ENCODE measurements around the gene CAMK1D. TPM values are rescaled to one million over a fixed set of nuclear protein-coding genes. Genes with fewer than 3 reads are reported as not detected.

CAMK1D gene
- total and polyA plus RNA-seq, 2 of the 8 experiments (the other 6 are each of a cell fraction or from before 2014, with no cell fraction given), result 3.5 to 10.6 TPM

GRCh38 chr10:12340371-12340770, 9.0 kb upstream of the CAMK1D start:
- H3K9me3 ChIP-seq (ENCODE audit: insufficient read depth in 2 of 2, low read depth in 1 of 2, low read length in 1 of 2), result no peaks in the 10 kb centered on the region
- CTCF ChIA-PET (ENCODE audit: partially characterized antibody), result no interaction called here
- no peaks in the 10 kb centered on the region for H4K20me1 ChIP-seq (replicated peaks in 1 of 2; ENCODE audit: control insufficient read depth in 1 of 2, insufficient read depth in 2 of 2, low read length in 2 of 2)
- WGBS, 2 experiments (ENCODE audit: extremely low coverage in 1 of 2, insufficient coverage in 1 of 2, insufficient read length in 1 of 2, insufficient replicate concordance in 2 of 2, low coverage in 1 of 2, low lambda C conversion rate in 2 of 2, missing lambda C conversion rate in 1 of 2), result 93% methylated on average over 7 of the region's 7 CpGs; no CpG with 5 or more reads in 1 of the 2 experiments
- H3K4ac ChIP-seq (replicated peaks; ENCODE audit: insufficient read length, low read depth, low read length), result no peak overlapping the region
- H4K8ac ChIP-seq (ENCODE audit: extremely low read depth, insufficient read depth, low read length), result no peak overlapping the region
- no peak overlapping the region for H2BK120ac ChIP-seq (replicated peaks; ENCODE audit: low read depth, low read length)
- no peak for FAIRE-seq
- H3K14ac ChIP-seq (ENCODE audit: insufficient read length), result no peak overlapping the region
- H3K18ac ChIP-seq (ENCODE audit: extremely low read depth, low read length), result no peak overlapping the region
- H2BK15ac ChIP-seq (ENCODE audit: low read length), result no peak overlapping the region
- H2BK5ac ChIP-seq (ENCODE audit: low read depth, low read length), result no peak overlapping the region
- H3K4me1 ChIP-seq (replicated peaks in 1 of 4; ENCODE audit: control insufficient read depth in 3 of 4, insufficient read depth in 4 of 4, low read length in 3 of 4), result no peaks in the 10 kb centered on the region; a peak in 1 of 7 replicates
- no peak overlapping the region for H3K4me2 ChIP-seq (ENCODE audit: insufficient read depth in 1 of 2, low read depth in 2 of 2, low read length in 2 of 2)
- H3K56ac ChIP-seq (replicated peaks; ENCODE audit: insufficient read length, low read depth, low read length), result no peak overlapping the region
- H2BK12ac ChIP-seq (ENCODE audit: low read depth, low read length), result no peak overlapping the region
- no peaks in the 10 kb centered on the region for H3K36me3 ChIP-seq (ENCODE audit: control insufficient read depth in 2 of 4, insufficient read depth in 4 of 4, low read length in 3 of 4)
- no peak overlapping the region for H2AK5ac ChIP-seq (ENCODE audit: low read depth, low read length)
- POLR2A ChIA-PET (ENCODE audit: partially characterized antibody), result interaction anchor here (1.2 kb wide), 1 partner anchor 9 kb away, joined by 3 read pairs; no protein-coding TSS in a partner anchor
- H3K4me3 ChIP-seq (ENCODE audit: extremely low read depth in 1 of 4, insufficient read depth in 2 of 4, low read depth in 3 of 4, low read length in 4 of 4), result no peak overlapping the region
- no peak for DNase-seq (ENCODE audit: low read depth in 1 of 2, low spot score in 2 of 2)
- no peak overlapping the region for H4K5ac ChIP-seq (ENCODE audit: insufficient read length, low read depth, low read length)
- no peak overlapping the region for H2BK20ac ChIP-seq (ENCODE audit: low read length)
- H3K27me3 ChIP-seq (replicated peaks in 1 of 4; ENCODE audit: control insufficient read depth in 3 of 4, extremely low read depth in 1 of 4, insufficient read depth in 3 of 4, low read length in 3 of 4), result no peaks in the 10 kb centered on the region
- H3K23me2 ChIP-seq (ENCODE audit: low read depth, low read length), result no peaks in the 10 kb centered on the region
- H2AFZ ChIP-seq (ENCODE audit: low read length), result no peak overlapping the region
- no peaks in the 10 kb centered on the region for H3K79me2 ChIP-seq (ENCODE audit: control insufficient read depth in 1 of 2, insufficient read depth in 2 of 2, low read length in 2 of 2)
- no peak overlapping the region for H3K27ac ChIP-seq (ENCODE audit: low read depth, low read length)
- H4K91ac ChIP-seq (replicated peaks; ENCODE audit: insufficient read length, low read length), result no peak overlapping the region
- no peak overlapping the region for H3K9ac ChIP-seq (replicated peaks in 1 of 4; ENCODE audit: extremely low read depth in 1 of 4, low read depth in 3 of 4, low read length in 3 of 4)
- no peaks in the 10 kb centered on the region for H3K79me1 ChIP-seq (ENCODE audit: low read depth, low read length)
- H3K23ac ChIP-seq (ENCODE audit: insufficient read length), result no peak overlapping the region
- TF ChIP-seq SP2 (IDR thresholded peaks at IDR 0.05; ENCODE audit: low read length) (no peak), POU5F1 (IDR thresholded peaks at IDR 0.05; ENCODE audit: low read depth, low read length) (no peak), TCF12 (IDR thresholded peaks at IDR 0.05; ENCODE audit: low read depth, low read length) (no peak), MAFK (IDR thresholded peaks at IDR 0.05; ENCODE audit: low read depth, low read length) (no peak), CREB1 (IDR thresholded peaks at IDR 0.05) (no peak), GTF2F1 (IDR thresholded peaks at IDR 0.05; ENCODE audit: borderline replicate concordance, low read depth, low read length) (no peak), SIX5 (IDR thresholded peaks at IDR 0.05; ENCODE audit: low read depth, low read length) (no peak), KDM4A (IDR thresholded peaks at IDR 0.05; ENCODE audit: low read depth, low read length, severe bottlenecking) (no peak), SAP30 (IDR thresholded peaks at IDR 0.05; ENCODE audit: insufficient read depth, insufficient replicate concordance, low read length) (no peak), KDM1A (IDR thresholded peaks at IDR 0.05; ENCODE audit: borderline replicate concordance, low read length) (no peak), ASH2L (IDR thresholded peaks at IDR 0.05; ENCODE audit: low read length) (no peak), ATF3 (IDR thresholded peaks at IDR 0.05; ENCODE audit: insufficient read depth, low read depth, low read length) (no peak), BCL11A (IDR thresholded peaks at IDR 0.05; ENCODE audit: low read depth in 2 of 2, low read length in 2 of 2) (no peak)

Data from H1 (cell line).